ENCODE results near the gene RPTOR. TPM values are rescaled to one million over a fixed set of nuclear protein-coding genes. Genes with fewer than 3 reads are reported as not detected.

Gene RPTOR
- total RNA-seq, 3 donors from 2014 or later (not counting 1 experiment from before 2014, with no cell fraction given), result 49.2 to 63.6 (median 55.4) TPM

DNA sequence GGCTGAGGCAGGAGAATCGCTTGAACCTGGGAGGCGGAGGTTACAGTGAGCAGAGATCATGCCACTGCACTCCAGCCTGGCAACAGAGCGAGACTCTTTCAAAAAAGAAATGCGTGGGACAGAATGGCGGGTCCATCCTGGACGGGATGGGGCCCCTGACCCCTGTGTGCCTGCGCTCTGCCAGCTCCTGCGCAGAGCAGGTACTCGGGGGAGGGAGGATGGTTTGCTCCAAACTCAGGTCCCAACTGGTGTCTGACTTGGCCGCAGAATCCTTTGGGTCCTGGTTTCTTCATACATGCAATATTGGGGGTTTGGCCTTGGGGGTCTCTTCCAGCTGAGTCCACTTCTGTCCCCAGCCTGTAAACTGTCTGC is 457.4 kb downstream of the RPTOR start:
- Histone ChIP-seq H3K36me3 (ENCODE audit: control insufficient read depth, insufficient read depth, low read length) (peaks cover 19% of the 10 kb centered on the region), H3K4me3 (ENCODE audit: low read length) (no peak overlapping the region), H3K9me3 (ENCODE audit: control insufficient read depth, insufficient read depth, low read length) (no peaks in the 10 kb centered on the region), H3K27ac (ENCODE audit: low read length) (no peak overlapping the region), H3K27me3 (ENCODE audit: control insufficient read depth, insufficient read depth, low read length) (peaks cover 10% of the 10 kb centered on the region), H3K4me1 (ENCODE audit: control insufficient read depth, insufficient read depth, low read length) (peaks cover 52% of the 10 kb centered on the region)
- Mint-ChIP-seq H3K27me3 (ENCODE audit: low read depth in 2 of 2) (peaks cover 13 to 19% of the 10 kb centered on the region in 2 donors), H3K27ac (peak overlapping the region in 1 of 2 donors; percentile 18), H3K4me3 (no peak overlapping the region), H3K36me3 (no peaks in the 10 kb centered on the region), H3K9me3 (no peaks in the 10 kb centered on the region), H3K4me1 (peaks cover 11 to 25% of the 10 kb centered on the region in 2 donors)
- no peak for DNase-seq
- intact Hi-C loops (cut with micrococcal nuclease), result no loop called here
- TF ChIP-seq, protein P1, sequence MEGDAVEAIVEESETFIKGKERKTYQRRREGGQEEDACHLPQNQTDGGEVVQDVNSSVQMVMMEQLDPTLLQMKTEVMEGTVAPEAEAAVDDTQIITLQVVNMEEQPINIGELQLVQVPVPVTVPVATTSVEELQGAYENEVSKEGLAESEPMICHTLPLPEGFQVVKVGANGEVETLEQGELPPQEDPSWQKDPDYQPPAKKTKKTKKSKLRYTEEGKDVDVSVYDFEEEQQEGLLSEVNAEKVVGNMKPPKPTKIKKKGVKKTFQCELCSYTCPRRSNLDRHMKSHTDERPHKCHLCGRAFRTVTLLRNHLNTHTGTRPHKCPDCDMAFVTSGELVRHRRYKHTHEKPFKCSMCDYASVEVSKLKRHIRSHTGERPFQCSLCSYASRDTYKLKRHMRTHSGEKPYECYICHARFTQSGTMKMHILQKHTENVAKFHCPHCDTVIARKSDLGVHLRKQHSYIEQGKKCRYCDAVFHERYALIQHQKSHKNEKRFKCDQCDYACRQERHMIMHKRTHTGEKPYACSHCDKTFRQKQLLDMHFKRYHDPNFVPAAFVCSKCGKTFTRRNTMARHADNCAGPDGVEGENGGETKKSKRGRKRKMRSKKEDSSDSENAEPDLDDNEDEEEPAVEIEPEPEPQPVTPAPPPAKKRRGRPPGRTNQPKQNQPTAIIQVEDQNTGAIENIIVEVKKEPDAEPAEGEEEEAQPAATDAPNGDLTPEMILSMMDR (IDR thresholded peaks at IDR 0.05), result no peak
- ATAC-seq, result no peak
- 84% methylated on average over 10 of the region's 10 CpGs for WGBS (ENCODE audit: insufficient coverage)

DNA sequence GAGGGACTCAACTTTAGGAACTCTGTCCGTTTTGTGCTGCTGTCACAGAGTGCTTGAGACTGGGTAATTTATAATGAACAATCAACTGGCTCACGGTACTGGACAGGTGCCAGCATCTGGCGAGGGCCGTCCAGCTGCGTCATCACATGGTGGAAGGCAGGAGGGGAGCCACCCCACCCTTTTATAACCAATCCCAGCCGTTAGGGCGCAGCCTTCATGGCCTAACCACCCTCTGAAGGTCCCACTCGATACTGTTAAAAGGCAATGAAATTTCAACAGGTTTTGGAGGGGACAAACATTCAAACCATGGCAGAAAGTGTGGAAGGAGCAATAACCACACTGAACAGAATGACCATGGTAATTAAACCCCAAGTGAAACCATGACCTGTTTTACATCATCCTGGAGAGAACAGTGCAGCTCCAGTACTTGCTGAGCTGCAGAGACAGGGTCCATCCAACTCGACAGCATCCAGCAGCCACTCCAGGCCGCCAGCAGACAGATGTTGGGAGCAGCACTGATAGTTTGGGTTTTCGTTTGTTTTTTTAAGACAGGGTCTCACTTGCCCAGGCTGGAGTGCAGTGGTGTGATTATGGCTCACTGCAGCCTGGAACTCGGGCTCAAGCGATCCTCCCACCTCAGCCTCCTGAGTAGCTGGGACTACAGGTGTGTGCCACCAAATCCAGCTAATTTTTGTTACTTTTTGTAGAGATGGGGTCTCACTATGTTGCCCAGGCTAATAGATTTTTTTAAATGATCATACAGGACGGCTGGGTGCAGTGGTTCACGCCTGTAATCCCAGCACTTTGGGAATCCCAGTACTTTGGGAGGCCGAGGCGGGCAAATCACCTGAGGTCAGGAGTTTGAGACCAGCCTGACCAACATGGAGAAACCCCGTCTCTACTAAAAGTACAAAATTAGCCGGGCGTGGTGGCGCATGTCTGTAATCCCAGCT is 458.0 kb downstream of the RPTOR start:
- peaks cover 13% of the 10 kb centered on the region for H3K36me3 ChIP-seq (ENCODE audit: control insufficient read depth, insufficient read depth, low read length)
- TF ChIP-seq, protein P1 (IDR thresholded peaks at IDR 0.05), result no peak
- 54% methylated on average over 20 of the region's 21 CpGs for WGBS (ENCODE audit: insufficient coverage)
- no peak overlapping the region for H3K27ac ChIP-seq (ENCODE audit: low read length)
- H3K4me3 ChIP-seq (ENCODE audit: low read length), result no peak overlapping the region
- H3K4me1 ChIP-seq (ENCODE audit: control insufficient read depth, insufficient read depth, low read length), result peaks cover 45% of the 10 kb centered on the region
- peak overlapping the region in 1 of 2 donors; percentile 18 for H3K27ac Mint-ChIP-seq
- ATAC-seq, result no peak
- H3K27me3 ChIP-seq (ENCODE audit: control insufficient read depth, insufficient read depth, low read length), result peaks cover 10% of the 10 kb centered on the region
- H3K9me3 Mint-ChIP-seq, result no peaks in the 10 kb centered on the region
- no peaks in the 10 kb centered on the region for H3K36me3 Mint-ChIP-seq
- H3K27me3 Mint-ChIP-seq (ENCODE audit: low read depth in 2 of 2), result peaks cover 13 to 21% of the 10 kb centered on the region in 2 donors
- no peak for DNase-seq
- intact Hi-C loops (cut with micrococcal nuclease), result no loop called here
- no peaks in the 10 kb centered on the region for H3K9me3 ChIP-seq (ENCODE audit: control insufficient read depth, insufficient read depth, low read length)
- H3K4me3 Mint-ChIP-seq, result peak overlapping the region; percentile 53
- peaks cover 11 to 25% of the 10 kb centered on the region in 2 donors for H3K4me1 Mint-ChIP-seq

DNA sequence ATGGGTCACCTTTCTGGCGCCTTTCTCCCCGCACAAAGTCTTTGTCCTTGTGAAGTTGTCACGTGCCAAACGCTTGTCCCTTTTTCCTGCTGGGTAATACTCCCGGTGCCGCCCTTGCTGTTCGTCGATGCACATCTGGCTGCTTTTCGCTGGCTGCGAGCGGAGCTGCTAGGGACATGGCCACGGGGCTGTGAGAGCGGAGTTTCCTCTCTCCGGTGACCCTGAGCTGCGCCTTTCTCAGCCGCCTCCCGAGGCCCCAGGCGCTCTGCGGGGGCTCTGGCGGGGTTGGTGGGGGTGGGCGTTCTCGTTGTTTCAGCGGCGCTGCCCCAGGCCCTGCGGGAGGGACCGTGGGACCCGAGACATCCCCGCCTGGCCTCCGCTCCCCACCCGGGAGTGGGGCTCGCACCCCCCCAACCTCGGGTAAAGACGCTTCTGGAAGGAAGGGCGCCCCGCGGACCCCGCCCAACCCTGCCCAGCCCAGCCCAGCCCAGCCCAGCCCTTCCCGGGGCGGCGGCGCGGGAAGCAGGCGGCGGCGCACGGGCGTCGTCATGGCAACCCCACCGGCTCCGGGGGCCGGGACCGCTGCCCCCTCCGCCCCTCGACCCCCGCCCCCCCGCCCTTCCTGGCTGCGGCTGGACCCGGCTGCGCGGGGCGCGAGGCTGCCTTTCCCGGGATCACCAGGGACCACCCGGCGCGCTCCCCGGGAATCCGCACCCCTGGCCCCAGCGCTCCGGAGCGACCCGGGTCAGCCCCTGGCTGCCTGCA is 459.3 kb downstream of the RPTOR start:
- H3K27ac ChIP-seq (ENCODE audit: low read length), result no peak overlapping the region
- Mint-ChIP-seq H3K36me3 (no peaks in the 10 kb centered on the region), H3K27me3 (ENCODE audit: low read depth in 2 of 2) (peaks cover 13 to 21% of the 10 kb centered on the region in 2 donors), H3K4me1 (peaks cover 8 to 21% of the 10 kb centered on the region in 2 donors), H3K4me3 (peak overlapping the region; percentile 53), H3K9me3 (no peaks in the 10 kb centered on the region), H3K27ac (peak overlapping the region in 1 of 2 donors; percentile 52)
- H3K4me3 ChIP-seq (ENCODE audit: low read length), result no peak overlapping the region
- peaks cover 12% of the 10 kb centered on the region for H3K36me3 ChIP-seq (ENCODE audit: control insufficient read depth, insufficient read depth, low read length)
- DNase-seq (peak in 1 of 2 donors; percentile 31), ATAC-seq (peak; percentile 38 to 51 (median 50))
- no peaks in the 10 kb centered on the region for H3K9me3 ChIP-seq (ENCODE audit: control insufficient read depth, insufficient read depth, low read length)
- H3K27me3 ChIP-seq (ENCODE audit: control insufficient read depth, insufficient read depth, low read length), result peaks cover 10% of the 10 kb centered on the region
- peaks cover 33% of the 10 kb centered on the region for H3K4me1 ChIP-seq (ENCODE audit: control insufficient read depth, insufficient read depth, low read length)
- 4% methylated on average over 71 of the region's 72 CpGs for whole genome bisulfite sequencing (ENCODE audit: insufficient coverage)
- TF ChIP-seq, protein P1 (IDR thresholded peaks at IDR 0.05), result no peak
- intact Hi-C loops (cut with micrococcal nuclease), result no loop called here
